CD14-positive monocyte (primary cell): Measurements from ENCODE around the gene PVRIG. TPM values are rescaled to one million over a fixed set of nuclear protein-coding genes. Genes with fewer than 3 reads are reported as not detected.

Experiments
- DNase-seq, 3 donors: peaks; one replicate each; pipeline ENCODE4 v3.0.0-alpha.2; 2011 to 2022
- H2AFZ ChIP-seq: 2 replicates; pipeline ENCODE4 v1.6.0; 2012; ENCODE audit warnings: mild to moderate bottlenecking, low read depth, low read length, inconsistent platforms; ENCODE audit not compliant: insufficient read depth, poor library complexity, severe bottlenecking
- H3K27ac ChIP-seq, 2 donors: 1 replicate in 1 of 2; 2 replicates in 1 of 2; pipeline ENCODE4 v1.5.1; 2012 to 2013; ENCODE audit warnings: low read length in 2 of 2, control low read depth in 1 of 2, inconsistent platforms in 1 of 2, low read depth in 1 of 2, mild to moderate bottlenecking in 1 of 2
- H3K27me3 ChIP-seq, 2 donors: one replicate each; pipeline versions ENCODE4 v1.6.0 to v1.6.1; 2011 to 2013; ENCODE audit warnings: low read length in 2 of 2; ENCODE audit not compliant: control insufficient read depth in 2 of 2, insufficient read depth in 2 of 2
- H3K36me3 ChIP-seq, 2 donors: replicated peaks in 1 of 2; 1 replicate in 1 of 2; 2 replicates in 1 of 2; pipeline versions ENCODE4 v1.5.1 to v1.6.1; 2012 to 2013; ENCODE audit warnings: low read length in 2 of 2, control low read depth in 1 of 2, inconsistent platforms in 1 of 2, mild to moderate bottlenecking in 1 of 2; ENCODE audit not compliant: insufficient read depth in 2 of 2, control insufficient read depth in 1 of 2
- H3K4me1 ChIP-seq, 2 donors: 1 replicate in 1 of 2; 2 replicates in 1 of 2; pipeline versions ENCODE4 v1.5.1 to v1.6.1; 2012 to 2013; ENCODE audit warnings: low read length in 2 of 2, control low read depth in 1 of 2, inconsistent platforms in 1 of 2, mild to moderate bottlenecking in 1 of 2, moderate library complexity in 1 of 2; ENCODE audit not compliant: insufficient read depth in 2 of 2, control insufficient read depth in 1 of 2
- H3K4me2 ChIP-seq: replicated peaks from 2 replicates; pipeline ENCODE3; 2012; ENCODE audit warnings: low read length, moderate library complexity, mild to moderate bottlenecking; ENCODE audit not compliant: poor library complexity, severe bottlenecking; ENCODE audit errors: extremely low read depth
- H3K4me3 ChIP-seq, 3 experiments: fragments of 200-600 bp in 1 of 3; sonication (generic) in 1 of 3; replicated peaks in 1 of 3; 1 replicate in 2 of 3; 2 replicates in 1 of 3; pipeline ENCODE4 v1.5.1; 2011 to 2013; ENCODE audit warnings: low read length in 3 of 3, mild to moderate bottlenecking in 3 of 3, control low read depth in 2 of 3, low read depth in 2 of 3, inconsistent platforms in 1 of 3, moderate library complexity in 1 of 3
- H3K79me2 ChIP-seq: 2 replicates; pipeline ENCODE4 v1.6.0; 2012; ENCODE audit warnings: mild to moderate bottlenecking, control low read depth, inconsistent platforms, low read length, moderate library complexity; ENCODE audit not compliant: insufficient read depth
- H3K9ac ChIP-seq: 2 replicates; pipeline ENCODE4 v1.6.0; 2017; ENCODE audit warnings: low read length, mild to moderate bottlenecking; ENCODE audit not compliant: insufficient read depth, poor library complexity, severe bottlenecking
- H3K9me3 ChIP-seq, 2 donors: replicated peaks in 1 of 2; 1 replicate in 1 of 2; 2 replicates in 1 of 2; pipeline versions ENCODE4 v1.5.1 to v1.6.1; 2012 to 2013; ENCODE audit warnings: low read length in 2 of 2, control low read depth in 1 of 2; ENCODE audit not compliant: control insufficient read depth in 1 of 2, insufficient read depth in 1 of 2
- H4K20me1 ChIP-seq: 2 replicates; pipeline ENCODE4 v1.6.0; 2012; ENCODE audit warnings: mild to moderate bottlenecking, low read length, control low read depth, moderate library complexity; ENCODE audit not compliant: insufficient read depth
- H3K27ac Mint-ChIP-seq, 7 donors: one replicate each; pipeline ENCODE4 v1.8.0; 2020; ENCODE audit warnings: mild to moderate bottlenecking in 7 of 7, mixed read lengths in 7 of 7, moderate library complexity in 6 of 7, inconsistent platforms in 2 of 7
- H3K27me3 Mint-ChIP-seq, 3 donors: one replicate each; pipeline ENCODE4 v1.8.0; 2021 to 2022; ENCODE audit warnings: low read depth in 3 of 3, mild to moderate bottlenecking in 3 of 3, mixed read lengths in 3 of 3, moderate library complexity in 3 of 3, inconsistent platforms in 1 of 3
- H3K36me3 Mint-ChIP-seq, 2 donors: one replicate each; pipeline ENCODE4 v1.8.0; 2020; ENCODE audit warnings: mixed read lengths in 2 of 2, inconsistent platforms in 1 of 2, mild to moderate bottlenecking in 1 of 2
- H3K4me1 Mint-ChIP-seq: one replicate; pipeline ENCODE4 v1.8.0; 2020; ENCODE audit warnings: mild to moderate bottlenecking, mixed read lengths
- H3K4me3 Mint-ChIP-seq, 2 donors: one replicate each; pipeline ENCODE4 v1.8.0; 2020; ENCODE audit warnings: mild to moderate bottlenecking in 2 of 2, mixed read lengths in 2 of 2, moderate library complexity in 1 of 2
- H3K9me3 Mint-ChIP-seq, 7 donors: one replicate each; pipeline ENCODE4 v1.8.0; 2020 to 2022; ENCODE audit warnings: mixed read lengths in 7 of 7, mild to moderate bottlenecking in 6 of 7, moderate library complexity in 6 of 7, inconsistent platforms in 2 of 7
- WGBS: methylation state at CpG from one replicate; pipeline ENCODE4 v1.1.5; 2013; ENCODE audit warnings: missing lambda C conversion rate; ENCODE audit not compliant: insufficient coverage; 5-methylcytosine and 5-hydroxymethylcytosine counted together
- intact Hi-C, 2 donors: fragments of 100-400 bp; cut with micrococcal nuclease; formaldehyde crosslinking; loops; one replicate each; pipeline versions ENCODE4 v1.15.0 to v1.15.1; 2023
- polyA plus RNA-seq, 3 donors: library from polyadenylated mRNA; depleted of rRNA in 1 of 3; unstranded in 2 of 3; stranded (reverse) in 1 of 3; fragments of 300-500 nt in 2 of 3; fragments of >200 nt in 1 of 3; fragmentation: Illumina TruSeq in 2 of 3; gene quantifications; 1 replicate in 2 of 3; 2 replicates in 1 of 3; pipeline ENCODE4 v1.2.3, GENCODE V29; 2012 to 2021
- TF ChIP-seq, protein P1 (sequence below): fragments of 200-600 bp; IDR thresholded peaks from one replicate; pipeline ENCODE4 v1.8.0; 2022; ENCODE audit warnings: antibody characterized with exemption, mild to moderate bottlenecking

PVRIG gene
- polyA plus RNA-seq, 3 donors: 0.27 to 0.38 TPM; not detected in 1

DNA sequence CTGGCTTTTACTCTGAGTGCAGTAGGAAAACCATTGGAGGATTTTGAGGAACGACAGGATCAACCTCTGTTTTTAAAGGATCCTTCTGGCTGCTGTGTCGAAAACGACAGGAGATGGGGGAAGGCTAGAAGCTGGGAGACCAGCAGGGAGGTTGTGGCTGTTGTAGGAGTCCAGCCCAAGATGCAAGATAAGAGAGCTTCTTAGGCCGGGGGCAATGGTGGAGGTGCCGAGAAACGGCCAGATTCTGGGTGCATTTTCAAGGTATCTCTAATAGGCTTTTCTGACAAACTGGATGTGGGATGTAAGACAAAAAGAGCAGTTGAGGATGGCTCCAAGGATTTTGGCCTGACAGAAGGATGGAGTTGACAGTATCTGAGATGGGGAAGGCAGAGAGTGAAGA lies 10.3 kb upstream of the PVRIG start:
- peaks cover 8% of the 10 kb centered on the region for H3K4me1 Mint-ChIP-seq
- 81% methylated on average over 6 of the region's 6 CpGs for WGBS
- no peak overlapping the region for H3K9ac ChIP-seq

DNA sequence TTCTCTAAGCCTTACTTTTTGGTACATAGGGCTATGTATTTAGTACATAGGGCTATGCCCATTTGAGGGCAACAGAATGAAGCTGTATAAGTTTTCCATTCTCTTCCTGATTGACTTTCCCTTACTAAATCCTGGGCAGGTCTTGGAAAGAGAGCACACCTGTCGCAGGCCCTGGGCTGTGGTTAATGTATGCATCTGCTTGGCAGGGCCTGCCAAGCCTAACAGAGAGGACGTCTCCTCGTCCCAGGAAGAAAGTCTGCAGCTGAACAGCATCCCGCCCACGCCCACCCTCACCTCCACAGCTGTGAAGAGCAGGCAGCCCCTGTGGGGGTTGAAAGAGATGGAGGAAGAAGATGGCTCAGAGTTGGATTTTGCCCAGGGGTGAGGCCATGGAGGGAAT lies 8.9 kb upstream of the PVRIG start:
- WGBS: no CpG with 5 or more reads among the region's 5 CpGs
- Histone ChIP-seq H3K9ac (no peak overlapping the region), H3K79me2 (no peaks in the 10 kb centered on the region), H4K20me1 (no peaks in the 10 kb centered on the region), H3K27me3 (peaks cover 0 to 3% of the 10 kb centered on the region in 2 donors), H3K9me3 (no peaks in the 10 kb centered on the region), H3K4me3 (no peak overlapping the region), H2AFZ (no peak overlapping the region), H3K4me2 (no peak overlapping the region), H3K36me3 (no peaks in the 10 kb centered on the region), H3K27ac (no peak overlapping the region), H3K4me1 (no peaks in the 10 kb centered on the region)
- Mint-ChIP-seq H3K27me3 (peaks cover 5 to 10% (median 10%) of the 10 kb centered on the region in 3 donors), H3K4me3 (no peak overlapping the region), H3K4me1 (peaks cover 8% of the 10 kb centered on the region), H3K36me3 (peaks cover 0 to 2% of the 10 kb centered on the region in 2 donors), H3K27ac (no peak overlapping the region), H3K9me3 (no peaks in the 10 kb centered on the region)
- no peak for DNase-seq
- TF ChIP-seq, protein P1, sequence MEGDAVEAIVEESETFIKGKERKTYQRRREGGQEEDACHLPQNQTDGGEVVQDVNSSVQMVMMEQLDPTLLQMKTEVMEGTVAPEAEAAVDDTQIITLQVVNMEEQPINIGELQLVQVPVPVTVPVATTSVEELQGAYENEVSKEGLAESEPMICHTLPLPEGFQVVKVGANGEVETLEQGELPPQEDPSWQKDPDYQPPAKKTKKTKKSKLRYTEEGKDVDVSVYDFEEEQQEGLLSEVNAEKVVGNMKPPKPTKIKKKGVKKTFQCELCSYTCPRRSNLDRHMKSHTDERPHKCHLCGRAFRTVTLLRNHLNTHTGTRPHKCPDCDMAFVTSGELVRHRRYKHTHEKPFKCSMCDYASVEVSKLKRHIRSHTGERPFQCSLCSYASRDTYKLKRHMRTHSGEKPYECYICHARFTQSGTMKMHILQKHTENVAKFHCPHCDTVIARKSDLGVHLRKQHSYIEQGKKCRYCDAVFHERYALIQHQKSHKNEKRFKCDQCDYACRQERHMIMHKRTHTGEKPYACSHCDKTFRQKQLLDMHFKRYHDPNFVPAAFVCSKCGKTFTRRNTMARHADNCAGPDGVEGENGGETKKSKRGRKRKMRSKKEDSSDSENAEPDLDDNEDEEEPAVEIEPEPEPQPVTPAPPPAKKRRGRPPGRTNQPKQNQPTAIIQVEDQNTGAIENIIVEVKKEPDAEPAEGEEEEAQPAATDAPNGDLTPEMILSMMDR: no peak
- intact Hi-C loops: no loop called here

More for the DNA sequence above, 10.3 kb upstream of the PVRIG start:
- H3K9me3 Mint-ChIP-seq: peaks cover 0 to 2% (median 0%) of the 10 kb centered on the region in 7 donors
- Histone ChIP-seq H2AFZ (no peak overlapping the region), H3K4me2 (no peak overlapping the region), H3K27ac (no peak overlapping the region), H3K27me3 (peaks cover 0 to 3% of the 10 kb centered on the region in 2 donors), H3K9me3 (no peaks in the 10 kb centered on the region), H3K36me3 (no peaks in the 10 kb centered on the region), H4K20me1 (no peaks in the 10 kb centered on the region), H3K4me3 (no peak overlapping the region), H3K79me2 (no peaks in the 10 kb centered on the region), H3K4me1 (no peaks in the 10 kb centered on the region)
- TF ChIP-seq, protein P1: no peak
- peak overlapping the region in 1 of 7 donors; percentile 2 for H3K27ac Mint-ChIP-seq
- no peak for DNase-seq
- H3K36me3 Mint-ChIP-seq: peaks cover 0 to 2% of the 10 kb centered on the region in 2 donors
- intact Hi-C loops: no loop called here
- H3K4me3 Mint-ChIP-seq: no peak overlapping the region
- H3K27me3 Mint-ChIP-seq: peaks cover 5 to 9% (median 8%) of the 10 kb centered on the region in 3 donors
